Kidney epithelial cell (primary cell): ENCODE measurements around the gene TBC1D22A. TPM values are rescaled to one million over a fixed set of nuclear protein-coding genes. Genes with fewer than 3 reads are reported as not detected.

Source experiments
- DNase-seq: peaks from one replicate; pipeline ENCODE4 v3.0.0-alpha.2; 2010; ENCODE audit warnings: low read depth
- H3K27me3 ChIP-seq: 2 replicates; pipeline ENCODE4 v1.6.0; 2011; ENCODE audit warnings: low read length; ENCODE audit not compliant: control insufficient read depth, insufficient read depth
- H3K36me3 ChIP-seq: 2 replicates; pipeline ENCODE4 v1.5.1; 2011; ENCODE audit warnings: low read length; ENCODE audit not compliant: control insufficient read depth, insufficient read depth
- H3K4me3 ChIP-seq: 2 replicates; pipeline ENCODE4 v1.5.1; 2011; ENCODE audit warnings: low read depth, mild to moderate bottlenecking, control low read depth, low read length
- CTCF ChIP-seq: IDR thresholded peaks from 2 replicates; pipeline ENCODE4 v1.5.1; 2011; ENCODE audit warnings: mild to moderate bottlenecking, moderate library complexity, low read length, control low read depth, inconsistent platforms; ENCODE audit not compliant: insufficient read depth, poor library complexity, severe bottlenecking
- total RNA-seq: library from RNA; depleted of rRNA; stranded (reverse); fragments of >200 nt; gene quantifications from 2 replicates; pipeline ENCODE4 v1.2.3, GENCODE V29; 2015

TBC1D22A gene
- total RNA-seq, 1 donor from 2014 or later: 25.7 TPM

GRCh38 chr22:47020166-47020565 is 257.7 kb downstream of the TBC1D22A start:
- Histone ChIP-seq H3K4me3 (no peak overlapping the region), H3K27me3 (no peaks in the 10 kb centered on the region), H3K36me3 (no peaks in the 10 kb centered on the region)
- no peak for TF ChIP-seq CTCF
- no peak for DNase-seq

GRCh38 chr22:47021371-47022074 is 259.1 kb downstream of the TBC1D22A start:
- Histone ChIP-seq H3K4me3 (no peak overlapping the region), H3K36me3 (no peaks in the 10 kb centered on the region), H3K27me3 (no peaks in the 10 kb centered on the region)
- no peak for TF ChIP-seq CTCF
- DNase-seq: no peak

GRCh38 chr22:47022075-47022473 is 259.6 kb downstream of the TBC1D22A start:
- no peak for DNase-seq
- TF ChIP-seq CTCF: no peak
- H3K4me3 ChIP-seq: no peak overlapping the region
- no peaks in the 10 kb centered on the region for H3K36me3 ChIP-seq
- no peaks in the 10 kb centered on the region for H3K27me3 ChIP-seq

GRCh38 chr22:47022475-47022874 is 260.0 kb downstream of the TBC1D22A start:
- no peak for TF ChIP-seq CTCF
- DNase-seq: no peak
- Histone ChIP-seq H3K36me3 (no peaks in the 10 kb centered on the region), H3K27me3 (no peaks in the 10 kb centered on the region), H3K4me3 (no peak overlapping the region)

- no peak for DNase-seq
- Histone ChIP-seq H3K27me3 (no peaks in the 10 kb centered on the region), H3K4me3 (no peak overlapping the region), H3K36me3 (no peaks in the 10 kb centered on the region)
- no peak for TF ChIP-seq CTCF
Measured at GRCh38 chr22:47023871-47024270, 261.4 kb downstream of the TBC1D22A start.

GRCh38 chr22:47027766-47028165 is 265.3 kb downstream of the TBC1D22A start:
- H3K4me3 ChIP-seq: no peak overlapping the region
- TF ChIP-seq CTCF: no peak
- no peaks in the 10 kb centered on the region for H3K36me3 ChIP-seq
- no peaks in the 10 kb centered on the region for H3K27me3 ChIP-seq
- no peak for DNase-seq
